Measurements from ENCODE around the gene KPNA6.

DNA sequence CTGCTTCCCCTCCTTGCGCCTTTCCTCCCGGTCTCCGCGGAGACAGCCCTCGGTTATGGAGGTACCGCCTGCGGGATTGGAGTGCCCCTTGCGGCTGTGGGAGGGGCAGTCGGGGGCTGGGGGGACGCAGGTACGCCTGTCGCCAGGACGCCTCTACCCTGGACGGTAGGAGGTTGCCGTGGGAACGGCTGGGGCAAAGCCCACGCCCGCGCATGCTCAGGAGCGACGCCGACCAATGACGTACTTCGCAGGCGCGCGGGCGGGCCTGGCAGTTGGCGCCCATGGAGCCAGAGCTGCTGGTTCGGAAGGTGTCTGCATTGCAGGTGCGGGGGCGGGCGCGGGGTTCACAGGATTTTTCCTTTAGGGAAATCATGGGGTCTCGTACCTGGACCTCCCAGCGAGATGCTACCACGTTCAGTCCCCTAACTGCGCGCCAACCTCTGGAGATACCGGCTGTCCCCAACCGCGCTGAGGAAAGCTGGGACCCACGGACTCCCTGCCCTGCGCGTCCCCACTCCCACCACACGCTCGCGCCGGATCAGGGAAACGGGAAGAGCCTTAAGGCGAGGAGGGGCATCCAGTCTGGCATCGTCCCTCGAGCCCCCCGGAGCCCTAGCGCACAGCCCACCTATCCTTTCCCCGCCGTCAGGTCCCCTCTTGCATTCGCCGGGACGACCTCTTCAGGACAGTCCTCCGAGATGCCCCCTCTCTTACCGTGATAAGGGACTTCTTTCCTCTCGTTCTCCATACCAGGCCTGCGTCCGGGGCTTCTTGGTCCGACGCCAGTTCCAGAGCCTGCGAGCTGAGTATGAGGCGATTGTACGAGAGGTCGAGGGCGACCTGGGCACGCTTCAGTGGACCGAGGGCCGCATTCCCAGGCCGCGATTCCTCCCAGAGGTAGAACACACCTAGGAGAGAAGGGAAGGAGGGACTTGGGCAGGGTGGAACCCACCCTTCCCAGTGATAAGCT lies 97.8 kb downstream of the KPNA6 start, which contains the start of gene IQCC:
- TF ChIP-seq TARDBP (IDR thresholded peaks at IDR 0.05) (no peak), ARNT (IDR thresholded peaks at IDR 0.05) (no peak), SP1 (IDR thresholded peaks at IDR 0.05) (no peak)
